ENCODE measurements around the gene HAUS7.

DNA sequence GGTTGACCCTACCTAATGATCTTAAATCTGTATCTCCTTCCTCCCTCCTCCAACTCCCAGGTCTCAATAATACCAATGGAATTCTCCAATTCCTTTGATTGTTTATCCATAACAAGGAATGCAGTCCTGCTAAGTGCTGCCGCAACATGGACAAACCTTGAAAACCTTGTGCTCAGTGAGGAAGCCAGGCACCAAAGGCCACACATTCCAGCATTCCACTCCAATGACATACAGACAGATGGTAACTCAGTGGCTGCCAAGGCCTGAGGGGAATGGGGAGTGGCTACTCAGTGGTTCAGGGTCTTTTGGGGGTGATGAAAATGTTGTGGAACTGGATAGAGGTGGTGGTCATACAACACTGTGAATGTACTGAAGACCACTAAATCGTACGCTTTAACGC is 10.4 kb downstream of the HAUS7 start:
- TF ChIP-seq FOXM1 (IDR thresholded peaks at IDR 0.05; ENCODE audit: borderline replicate concordance) (no peak), FOXK2 (IDR thresholded peaks at IDR 0.05) (no peak), NFRKB (IDR thresholded peaks at IDR 0.05) (no peak), SP1 (IDR thresholded peaks at IDR 0.05) (no peak), ELF4 (IDR thresholded peaks at IDR 0.05) (no peak), FOXA1 (IDR thresholded peaks at IDR 0.05) (no peak), LEF1 (IDR thresholded peaks at IDR 0.05; ENCODE audit: borderline replicate concordance) (no peak)
- TF ChIP-seq, protein P1, sequence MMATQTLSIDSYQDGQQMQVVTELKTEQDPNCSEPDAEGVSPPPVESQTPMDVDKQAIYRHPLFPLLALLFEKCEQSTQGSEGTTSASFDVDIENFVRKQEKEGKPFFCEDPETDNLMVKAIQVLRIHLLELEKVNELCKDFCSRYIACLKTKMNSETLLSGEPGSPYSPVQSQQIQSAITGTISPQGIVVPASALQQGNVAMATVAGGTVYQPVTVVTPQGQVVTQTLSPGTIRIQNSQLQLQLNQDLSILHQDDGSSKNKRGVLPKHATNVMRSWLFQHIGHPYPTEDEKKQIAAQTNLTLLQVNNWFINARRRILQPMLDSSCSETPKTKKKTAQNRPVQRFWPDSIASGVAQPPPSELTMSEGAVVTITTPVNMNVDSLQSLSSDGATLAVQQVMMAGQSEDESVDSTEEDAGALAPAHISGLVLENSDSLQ (IDR thresholded peaks at IDR 0.05): no peak

Data from HEK293T (cell line).